ENCODE data around the gene SLC2A8.

DNA sequence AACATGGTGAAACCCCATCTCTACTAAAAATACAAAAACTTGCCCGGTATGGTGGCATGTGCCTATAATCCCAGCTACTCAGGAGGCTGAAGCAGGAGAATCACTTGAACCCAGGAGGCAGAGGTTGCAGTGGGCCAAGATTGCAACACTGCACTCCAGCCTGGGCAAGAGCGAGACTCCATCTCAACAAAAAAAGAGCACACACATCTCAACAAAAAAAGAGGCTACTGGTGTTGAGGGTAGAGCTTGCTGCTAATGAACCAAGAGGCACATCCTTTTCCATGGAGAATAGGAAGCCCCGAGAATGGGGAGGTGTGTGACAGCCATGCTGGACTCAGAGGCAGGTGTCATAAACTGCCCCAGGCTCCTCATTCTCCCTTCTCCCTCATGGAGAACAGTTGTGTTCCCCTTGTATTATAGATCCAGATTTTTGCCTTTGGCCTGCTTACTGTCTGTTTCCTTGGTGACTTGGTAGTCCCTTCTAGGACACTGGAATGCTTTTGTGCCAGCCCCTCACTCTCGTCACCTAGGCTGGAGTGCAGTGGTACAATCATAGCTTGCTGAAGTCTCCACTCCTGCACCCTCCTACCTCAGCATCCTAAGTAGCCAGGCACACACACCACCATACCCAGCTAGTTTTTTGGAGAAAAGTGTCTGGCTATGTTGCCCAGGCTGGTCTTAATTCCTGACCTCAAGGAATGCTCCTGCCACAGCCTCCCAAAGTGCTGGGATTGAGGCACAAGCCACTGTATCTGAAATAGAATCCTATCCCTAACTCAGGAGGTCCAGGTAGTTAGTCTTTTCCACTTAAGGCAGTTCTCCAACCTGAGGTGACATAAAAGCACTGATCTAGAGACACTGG is 49.1 kb downstream of the SLC2A8 start:
- TF ChIP-seq, protein P1, sequence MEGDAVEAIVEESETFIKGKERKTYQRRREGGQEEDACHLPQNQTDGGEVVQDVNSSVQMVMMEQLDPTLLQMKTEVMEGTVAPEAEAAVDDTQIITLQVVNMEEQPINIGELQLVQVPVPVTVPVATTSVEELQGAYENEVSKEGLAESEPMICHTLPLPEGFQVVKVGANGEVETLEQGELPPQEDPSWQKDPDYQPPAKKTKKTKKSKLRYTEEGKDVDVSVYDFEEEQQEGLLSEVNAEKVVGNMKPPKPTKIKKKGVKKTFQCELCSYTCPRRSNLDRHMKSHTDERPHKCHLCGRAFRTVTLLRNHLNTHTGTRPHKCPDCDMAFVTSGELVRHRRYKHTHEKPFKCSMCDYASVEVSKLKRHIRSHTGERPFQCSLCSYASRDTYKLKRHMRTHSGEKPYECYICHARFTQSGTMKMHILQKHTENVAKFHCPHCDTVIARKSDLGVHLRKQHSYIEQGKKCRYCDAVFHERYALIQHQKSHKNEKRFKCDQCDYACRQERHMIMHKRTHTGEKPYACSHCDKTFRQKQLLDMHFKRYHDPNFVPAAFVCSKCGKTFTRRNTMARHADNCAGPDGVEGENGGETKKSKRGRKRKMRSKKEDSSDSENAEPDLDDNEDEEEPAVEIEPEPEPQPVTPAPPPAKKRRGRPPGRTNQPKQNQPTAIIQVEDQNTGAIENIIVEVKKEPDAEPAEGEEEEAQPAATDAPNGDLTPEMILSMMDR (IDR thresholded peaks at IDR 0.05) = no peak
- no peak for TF ChIP-seq POLR2A (IDR thresholded peaks at IDR 0.05)

Measured in adrenal gland (tissue), 5 donors.